Mesenchymal stem cell (in vitro differentiated cells and primary cell): ENCODE measurements around the gene P2RY1.
"Not testable (repeated sequence)": the region's sequence is repeated elsewhere in the genome, so short reads cannot be mapped to it uniquely, and the experiment has no call there.

Experiments
- DNase-seq: peaks from one replicate; pipeline ENCODE4 v3.0.0-alpha.2; 2013
- H2AFZ ChIP-seq: one replicate; pipeline ENCODE4 v1.6.1; 2013; ENCODE audit warnings: low read depth, mild to moderate bottlenecking, control low read depth, inconsistent platforms, low read length, moderate library complexity
- H2AK5ac ChIP-seq: 2 replicates; pipeline ENCODE4 v1.6.1; 2013; ENCODE audit warnings: low read length, moderate library complexity, mild to moderate bottlenecking, inconsistent platforms; ENCODE audit not compliant: severe bottlenecking
- H2BK120ac ChIP-seq: one replicate; pipeline ENCODE4 v1.6.1; 2013; ENCODE audit warnings: low read depth, mild to moderate bottlenecking, inconsistent platforms, low read length, moderate library complexity
- H2BK12ac ChIP-seq, 2 experiments: one replicate each; pipeline ENCODE4 v1.6.1; 2013; ENCODE audit warnings: inconsistent platforms in 2 of 2, low read length in 2 of 2, mild to moderate bottlenecking in 2 of 2, moderate library complexity in 2 of 2, control low read depth in 1 of 2
- H2BK15ac ChIP-seq: one replicate; pipeline ENCODE4 v1.6.1; 2013; ENCODE audit warnings: mild to moderate bottlenecking, low read depth, inconsistent platforms; ENCODE audit not compliant: poor library complexity, severe bottlenecking
- H2BK5ac ChIP-seq: 2 replicates; pipeline ENCODE4 v1.6.1; 2013; ENCODE audit warnings: low read depth, mild to moderate bottlenecking, low read length, control low read depth, inconsistent platforms; ENCODE audit not compliant: poor library complexity, severe bottlenecking
- H3K14ac ChIP-seq, 2 experiments: one replicate each; pipeline ENCODE4 v1.6.1; 2013; ENCODE audit warnings: inconsistent platforms in 2 of 2, low read length in 2 of 2, control low read depth in 1 of 2, mild to moderate bottlenecking in 1 of 2, moderate library complexity in 1 of 2
- H3K18ac ChIP-seq, 2 experiments: one replicate each; pipeline ENCODE4 v1.6.1; 2013; ENCODE audit warnings: inconsistent platforms in 2 of 2, low read length in 2 of 2, control low read depth in 1 of 2, low read depth in 1 of 2, mild to moderate bottlenecking in 1 of 2
- H3K23ac ChIP-seq, 2 experiments: one replicate each; pipeline ENCODE4 v1.6.1; 2013; ENCODE audit warnings: inconsistent platforms in 2 of 2, low read length in 2 of 2, mild to moderate bottlenecking in 2 of 2, moderate library complexity in 2 of 2, control low read depth in 1 of 2
- H3K27ac ChIP-seq: 2 replicates; pipeline ENCODE4 v1.5.1; 2013; ENCODE audit warnings: mild to moderate bottlenecking, moderate library complexity, low read length, control low read depth, inconsistent platforms; ENCODE audit not compliant: poor library complexity, severe bottlenecking
- H3K27me3 ChIP-seq, 2 experiments: 2 replicates each; pipeline versions ENCODE4 v1.6.1 to v1.7.0; 2013; ENCODE audit warnings: low read length in 2 of 2, mild to moderate bottlenecking in 2 of 2, moderate library complexity in 2 of 2, control low read depth in 1 of 2, inconsistent platforms in 1 of 2; ENCODE audit not compliant: control insufficient read depth in 1 of 2, insufficient read depth in 1 of 2
- H3K36me3 ChIP-seq, 2 experiments: 2 replicates each; pipeline versions ENCODE4 v1.6.1 to v1.7.0; 2013; ENCODE audit warnings: low read length in 2 of 2, control low read depth in 1 of 2, inconsistent platforms in 1 of 2, low read depth in 1 of 2, mild to moderate bottlenecking in 1 of 2; ENCODE audit not compliant: insufficient read depth in 2 of 2, control insufficient read depth in 1 of 2
- H3K4ac ChIP-seq, 2 experiments: one replicate each; pipeline ENCODE4 v1.6.1; 2013; ENCODE audit warnings: inconsistent platforms in 2 of 2, low read length in 2 of 2, mild to moderate bottlenecking in 2 of 2, moderate library complexity in 2 of 2, control low read depth in 1 of 2, low read depth in 1 of 2
- H3K4me1 ChIP-seq: 2 replicates; pipeline ENCODE4 v1.6.1; 2013; ENCODE audit warnings: low read depth, low read length, control low read depth; ENCODE audit not compliant: control insufficient read depth, insufficient read depth
- H3K4me2 ChIP-seq: 2 replicates; pipeline ENCODE4 v1.6.1; 2013; ENCODE audit warnings: low read length, mild to moderate bottlenecking, inconsistent platforms; ENCODE audit not compliant: poor library complexity, severe bottlenecking
- H3K4me3 ChIP-seq, 2 experiments: 2 replicates each; pipeline versions ENCODE4 v1.5.1 to v1.7.0; 2013; ENCODE audit warnings: low read length in 2 of 2, mild to moderate bottlenecking in 2 of 2, control low read depth in 1 of 2, low read depth in 1 of 2; ENCODE audit not compliant: insufficient read depth in 1 of 2
- H3K79me1 ChIP-seq: replicated peaks from 2 replicates; pipeline ENCODE4 v1.6.1; 2013; ENCODE audit warnings: mild to moderate bottlenecking, control low read depth, low read length, inconsistent platforms; ENCODE audit not compliant: poor library complexity, severe bottlenecking
- H3K9ac ChIP-seq: 2 replicates; pipeline ENCODE4 v1.7.0; 2013; ENCODE audit warnings: mild to moderate bottlenecking, low read length, moderate library complexity
- H3K9me3 ChIP-seq: 2 replicates; pipeline ENCODE4 v1.7.0; 2013; ENCODE audit warnings: mild to moderate bottlenecking, low read length; ENCODE audit not compliant: control insufficient read depth
- H4K8ac ChIP-seq: one replicate; pipeline ENCODE4 v1.6.1; 2013; ENCODE audit warnings: inconsistent platforms, mild to moderate bottlenecking, low read length, moderate library complexity
- H4K91ac ChIP-seq: one replicate; pipeline ENCODE4 v1.6.1; 2013; ENCODE audit warnings: mild to moderate bottlenecking, low read length, inconsistent platforms
- WGBS: methylation state at CpG from one replicate; pipeline ENCODE4 v1.1.7; 2013; ENCODE audit warnings: mixed read lengths; 5-methylcytosine and 5-hydroxymethylcytosine counted together

The P2RY1 gene

DNA sequence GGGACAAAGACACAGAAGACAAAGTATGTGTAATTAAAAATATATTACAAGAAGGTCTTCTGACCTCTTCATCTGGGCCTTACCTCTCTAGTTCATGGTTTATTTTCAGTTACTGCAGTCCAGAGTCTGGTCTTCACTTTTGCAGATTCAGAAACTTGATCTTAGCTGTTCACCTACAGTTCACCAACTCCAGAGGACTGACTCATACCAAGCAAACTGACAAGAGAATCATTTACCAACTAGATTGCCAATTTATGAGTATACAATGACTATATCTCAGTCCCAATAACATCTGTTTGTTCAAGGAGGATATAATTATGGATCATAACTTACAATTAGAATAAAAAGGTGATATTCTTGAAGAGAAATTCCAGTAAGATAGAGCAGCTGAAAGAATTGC lies 9.0 kb downstream of the P2RY1 start:
- Histone ChIP-seq H2BK5ac (no peak overlapping the region), H3K79me1 (no peaks in the 10 kb centered on the region), H3K4me1 (peaks cover 3% of the 10 kb centered on the region), H2BK15ac (no peak overlapping the region), H3K4ac (no peak overlapping the region), H3K27ac (no peak overlapping the region), H3K9ac (no peak overlapping the region), H4K8ac (no peak overlapping the region), H3K18ac (no peak overlapping the region), H3K14ac (no peak overlapping the region), H2BK12ac (no peak overlapping the region), H3K9me3 (no peaks in the 10 kb centered on the region), H3K4me2 (no peak overlapping the region), H3K36me3 (no peaks in the 10 kb centered on the region), H3K27me3 (no peaks in the 10 kb centered on the region), H2AK5ac (no peak overlapping the region), H2BK120ac (no peak overlapping the region), H2AFZ (no peak overlapping the region), H3K4me3 (no peak overlapping the region), H4K91ac (no peak overlapping the region), H3K23ac (no peak overlapping the region)
- no peak for DNase-seq

DNA sequence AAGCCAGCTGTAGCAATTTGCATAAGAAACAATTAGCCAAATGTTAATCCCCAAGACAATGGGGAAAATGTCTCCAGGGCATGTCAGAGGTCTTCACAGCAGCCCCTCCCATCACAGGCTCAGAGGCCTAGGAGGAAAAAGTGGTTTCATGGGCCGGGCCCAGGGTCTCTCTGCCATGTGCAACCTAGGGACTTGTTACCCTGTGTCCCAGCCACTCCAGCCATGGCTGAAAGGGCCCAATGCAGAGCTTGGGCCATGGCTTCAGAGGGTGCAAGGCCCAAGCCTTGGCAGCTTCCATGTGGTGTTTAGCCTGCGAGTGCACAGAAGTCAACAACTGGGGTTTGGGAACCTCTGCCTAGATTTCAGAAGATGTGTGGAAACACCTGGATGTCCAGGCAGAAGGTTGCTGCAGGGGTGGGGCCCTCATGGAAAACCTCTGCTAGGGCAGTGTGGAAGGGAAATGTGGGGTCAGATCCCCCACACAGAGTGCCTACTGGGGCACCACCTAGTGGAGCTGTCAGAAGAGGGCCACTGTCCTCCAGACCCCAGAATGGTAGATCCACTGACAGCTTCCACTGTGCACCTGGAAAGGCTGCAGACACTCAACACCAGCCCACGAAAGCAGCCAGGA lies 11.8 kb downstream of the P2RY1 start:
- WGBS, result 79% methylated on average over 3 of the region's 3 CpGs
- not testable (repeated sequence) for H3K4me3 ChIP-seq

DNA sequence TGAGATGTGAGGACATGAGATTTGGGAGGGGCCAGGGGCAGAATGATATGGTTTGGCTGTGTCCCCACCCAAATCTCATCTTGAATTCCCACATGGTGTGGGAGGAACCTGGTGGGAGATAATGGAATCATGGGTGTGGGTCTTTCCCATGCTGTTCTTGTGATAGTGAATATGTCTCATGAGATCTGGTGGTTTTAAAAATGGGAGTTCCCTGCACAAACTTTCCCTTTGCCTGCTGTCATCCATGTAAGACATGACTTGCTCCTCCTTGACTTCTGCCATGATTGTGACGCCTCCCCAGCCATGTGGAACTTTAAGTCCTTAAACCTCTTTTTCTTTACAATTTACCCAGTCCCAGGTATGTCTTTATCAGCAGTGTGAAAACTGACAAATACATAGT lies 12.7 kb downstream of the P2RY1 start:
- not testable (repeated sequence) for H3K4me2 ChIP-seq, H3K9me3 ChIP-seq, DNase-seq, H2BK5ac ChIP-seq, H2BK12ac ChIP-seq, H4K8ac ChIP-seq, H4K91ac ChIP-seq, H3K18ac ChIP-seq, H3K9ac ChIP-seq, H3K23ac ChIP-seq, H3K4me3 ChIP-seq, H3K4me1 ChIP-seq, H3K27ac ChIP-seq, H2AK5ac ChIP-seq, H3K4ac ChIP-seq, H3K14ac ChIP-seq, H3K79me1 ChIP-seq, H3K27me3 ChIP-seq, H2BK120ac ChIP-seq, H2BK15ac ChIP-seq, H2AFZ ChIP-seq, H3K36me3 ChIP-seq
- 100% methylated on average over 1 of the region's 1 CpG for WGBS

More for the DNA sequence above, 11.8 kb downstream of the P2RY1 start:
- not testable (repeated sequence) for H3K27me3 ChIP-seq, H2AFZ ChIP-seq, H4K91ac ChIP-seq, H3K23ac ChIP-seq, H2AK5ac ChIP-seq, H3K36me3 ChIP-seq, DNase-seq, H3K79me1 ChIP-seq, H2BK120ac ChIP-seq, H2BK15ac ChIP-seq, H3K18ac ChIP-seq, H3K14ac ChIP-seq, H3K4me1 ChIP-seq, H3K27ac ChIP-seq, H3K9me3 ChIP-seq, H3K9ac ChIP-seq, H2BK12ac ChIP-seq, H3K4me2 ChIP-seq, H2BK5ac ChIP-seq, H4K8ac ChIP-seq, H3K4ac ChIP-seq

DNA sequence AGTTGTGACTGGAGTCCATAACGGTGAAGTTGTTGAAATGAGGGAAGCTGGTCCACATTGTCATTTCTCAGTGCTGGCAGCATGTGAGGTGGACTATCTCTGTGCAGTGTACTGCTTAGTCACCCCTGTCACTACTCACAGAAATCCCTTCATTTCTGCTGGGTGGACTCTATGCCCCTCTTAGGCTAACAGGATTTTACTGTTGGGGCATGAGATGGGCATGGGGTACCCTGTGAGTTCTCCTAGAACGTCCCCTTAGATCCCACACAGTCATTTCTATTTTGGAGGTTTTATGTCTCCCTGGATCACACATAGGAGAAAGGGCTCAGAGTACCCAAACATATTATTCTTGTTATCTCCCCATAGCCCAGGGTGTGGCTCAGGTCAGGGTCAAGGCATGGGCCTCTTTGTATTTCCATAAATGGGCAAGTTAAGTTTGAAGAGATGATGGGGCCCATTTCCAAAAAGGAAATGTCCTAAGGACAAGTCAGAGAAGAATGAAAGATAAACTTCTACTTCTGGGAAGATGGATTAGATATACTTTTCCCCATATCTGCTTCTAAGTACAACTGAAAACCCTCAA lies 15.2 kb downstream of the P2RY1 start:
- Histone ChIP-seq H3K23ac (no peak overlapping the region), H3K4me2 (no peak overlapping the region), H2BK120ac (no peak overlapping the region), H3K4me3 (no peak overlapping the region), H3K27ac (no peak overlapping the region), H3K27me3 (no peaks in the 10 kb centered on the region), H3K18ac (no peak overlapping the region), H2AFZ (no peak overlapping the region), H2BK5ac (no peak overlapping the region), H3K36me3 (no peaks in the 10 kb centered on the region), H3K79me1 (no peaks in the 10 kb centered on the region), H4K91ac (no peak overlapping the region), H3K4ac (no peak overlapping the region), H3K14ac (no peak overlapping the region), H2AK5ac (no peak overlapping the region), H3K9ac (no peak overlapping the region), H3K9me3 (no peaks in the 10 kb centered on the region), H2BK15ac (no peak overlapping the region), H2BK12ac (no peak overlapping the region), H3K4me1 (no peaks in the 10 kb centered on the region), H4K8ac (no peak overlapping the region)
- no peak for DNase-seq
- 100% methylated on average over 1 of the region's 2 CpGs for WGBS
